OCI-LY7 (cell line): ENCODE data around the gene PTGER3. TPM values are rescaled to one million over a fixed set of nuclear protein-coding genes. Genes with fewer than 3 reads are reported as not detected.
"Not testable (repeated sequence)": the region's sequence is repeated elsewhere in the genome, so short reads cannot be mapped to it uniquely, and the experiment has no call there.

Experiments
- BruUV-seq: library from RNA; stranded (reverse); fragments of 400-500 nt; replicated peaks from 2 replicates; lab custom pipeline; 2021; lab: Mats Ljungman, UMichigan
- CTCF ChIA-PET: fragments of 300-600 bp; sonication (Branson Sonifier 250); formaldehyde crosslinking; loops from one replicate; lab custom pipeline; 2022; ENCODE audit warnings: antibody characterized with exemption; ENCODE audit not compliant: unreplicated experiment; lab: Charles Lee
- POLR2A ChIA-PET: fragments of 300-600 bp; sonication (Branson Sonifier 250); formaldehyde crosslinking; loops from one replicate; lab custom pipeline; 2022; ENCODE audit warnings: antibody characterized with exemption; lab: Charles Lee
- DNase-seq: peaks from one replicate; pipeline ENCODE4 v3.0.0-alpha.2; 2015; ENCODE audit warnings: low spot score
- H2AFZ ChIP-seq: fragments of 200-600 bp; sonication (generic), shearing (Covaris generic); 2 replicates; pipeline ENCODE4 v1.6.1; 2014; ENCODE audit warnings: mild to moderate bottlenecking, antibody characterized with exemption, low read length, moderate library complexity
- H3K27ac ChIP-seq: fragments of 200-600 bp; sonication (generic); 2 replicates; pipeline ENCODE4 v1.5.1; 2014; ENCODE audit warnings: mixed run types, low read depth, mild to moderate bottlenecking, moderate library complexity, low read length, inconsistent platforms; ENCODE audit not compliant: poor library complexity, severe bottlenecking
- H3K36me3 ChIP-seq: fragments of 200-600 bp; sonication (generic); 2 replicates; pipeline ENCODE4 v1.6.1; 2014; ENCODE audit warnings: mild to moderate bottlenecking, antibody characterized with exemption, low read length, moderate library complexity, mixed read lengths; ENCODE audit not compliant: insufficient read depth
- H3K4me1 ChIP-seq: fragments of 200-600 bp; sonication (generic); 2 replicates; pipeline ENCODE4 v1.5.1; 2014; ENCODE audit warnings: mild to moderate bottlenecking, low read length; ENCODE audit not compliant: insufficient read depth, poor library complexity, severe bottlenecking
- H3K4me2 ChIP-seq: fragments of 200-600 bp; sonication (generic); 2 replicates; pipeline ENCODE4 v1.6.1; 2014; ENCODE audit warnings: mild to moderate bottlenecking, low read length
- H3K4me3 ChIP-seq: fragments of 200-600 bp; sonication (generic); 2 replicates; pipeline ENCODE4 v1.5.1; 2014; ENCODE audit warnings: mild to moderate bottlenecking, low read depth, low read length; ENCODE audit not compliant: poor library complexity, severe bottlenecking
- H3K79me2 ChIP-seq: fragments of 200-600 bp; sonication (generic); 2 replicates; pipeline ENCODE4 v1.6.1; 2016; ENCODE audit warnings: low read depth, mild to moderate bottlenecking, low read length, moderate library complexity, mixed read lengths; ENCODE audit not compliant: insufficient read depth
- H3K9me2 ChIP-seq: fragments of 200-600 bp; sonication (generic); 2 replicates; pipeline ENCODE4 v1.6.1; 2016; ENCODE audit warnings: mild to moderate bottlenecking, low read length, mixed read lengths; ENCODE audit not compliant: insufficient read depth
- H3K9me3 ChIP-seq: fragments of 200-600 bp; sonication (generic); 2 replicates; pipeline ENCODE4 v1.6.1; 2014; ENCODE audit warnings: mild to moderate bottlenecking, mixed run types, low read length, mixed read lengths
- H4K20me1 ChIP-seq: fragments of 200-600 bp; sonication (generic); 2 replicates; pipeline ENCODE4 v1.6.1; 2014; ENCODE audit warnings: mild to moderate bottlenecking, antibody characterized with exemption, low read length, moderate library complexity, mixed read lengths; ENCODE audit not compliant: insufficient read depth
- CTCF ChIP-seq: fragments of 200-600 bp; sonication (generic); conservative IDR thresholded peaks from 2 replicates; pipeline ENCODE4 v1.5.1; 2014; ENCODE audit warnings: mild to moderate bottlenecking, antibody characterized with exemption, low read length, moderate library complexity, mixed read lengths
- EZH2phosphoT487 ChIP-seq: fragments of 200-600 bp; sonication (generic); IDR thresholded peaks from 2 replicates; pipeline ENCODE4 v1.6.1; 2018; ENCODE audit warnings: low read depth, borderline replicate concordance, mild to moderate bottlenecking, mixed run types, antibody characterized with exemption, low read length, moderate library complexity, mixed read lengths
- intact Hi-C: fragments of 100-400 bp; cut with micrococcal nuclease; formaldehyde crosslinking; loops from one replicate; pipeline ENCODE4 v1.10.0; 2022; ENCODE audit not compliant: unreplicated experiment
- total RNA-seq, 2 experiments: library from RNA; depleted of rRNA in 1 of 2; stranded (reverse); fragments of >200 nt in 1 of 2; shearing (Covaris generic) in 1 of 2; gene quantifications; 2 replicates each; pipeline ENCODE4 v1.2.3, GENCODE V29; 2014 to 2022

The PTGER3 gene
- total RNA-seq, 2 experiments from 2014 or later = 0.13 TPM; not detected in 1

- no TSS peak for BruUV-seq
- DNase-seq = no peak
- Histone ChIP-seq H3K4me2 (no peak overlapping the region), H2AFZ (no peak overlapping the region), H3K9me3 (no peaks in the 10 kb centered on the region), H3K4me1 (peaks cover 41% of the 10 kb centered on the region), H3K9me2 (no peaks in the 10 kb centered on the region), H3K27ac (no peak overlapping the region), H4K20me1 (no peaks in the 10 kb centered on the region), H3K4me3 (no peak overlapping the region), H3K79me2 (no peaks in the 10 kb centered on the region), H3K36me3 (no peaks in the 10 kb centered on the region)
- POLR2A ChIA-PET = interaction anchor here (1.5 to 3.9 kb wide), 3 partner anchors 10 to 13 kb away, joined by 3 to 30 read pairs (median 5); no protein-coding TSS in a partner anchor
- CTCF ChIA-PET = no interaction called here
- TF ChIP-seq CTCF = no peak
- no peak for TF ChIP-seq EZH2phosphoT487
- intact Hi-C loops = no loop called here
Observed at GRCh38 chr1:70990469-70991253, 57.0 kb downstream of the PTGER3 start.

- Histone ChIP-seq H3K4me3 (no peak overlapping the region), H2AFZ (no peak overlapping the region), H3K36me3 (no peaks in the 10 kb centered on the region), H3K27ac (no peak overlapping the region), H3K4me2 (no peak overlapping the region), H3K79me2 (no peaks in the 10 kb centered on the region), H3K4me1 (peaks cover 17% of the 10 kb centered on the region), H3K9me3 (no peaks in the 10 kb centered on the region), H3K9me2 (no peaks in the 10 kb centered on the region), H4K20me1 (no peaks in the 10 kb centered on the region)
- no peak for DNase-seq
- ChIA-PET CTCF (no interaction called here), POLR2A (interaction anchor here (0.6 kb wide), 2 partner anchors 231 to 291 kb away, joined by 3 to 4 read pairs; no protein-coding TSS in a partner anchor)
- intact Hi-C loops = no loop called here
- TF ChIP-seq CTCF (no peak), EZH2phosphoT487 (no peak)
- BruUV-seq = no TSS peak
Observed at GRCh38 chr1:70987497-70987896, 60.1 kb downstream of the PTGER3 start.

GRCh38 chr1:70985776-70986225, 61.8 kb downstream of the PTGER3 start:
- BruUV-seq, H2AFZ ChIP-seq, CTCF ChIA-PET, H4K20me1 ChIP-seq, H3K79me2 ChIP-seq, POLR2A ChIA-PET, H3K4me2 ChIP-seq, H3K27ac ChIP-seq, intact Hi-C loops, H3K36me3 ChIP-seq, DNase-seq, H3K9me3 ChIP-seq, H3K9me2 ChIP-seq, H3K4me3 ChIP-seq, H3K4me1 ChIP-seq: not testable (repeated sequence)

- BruUV-seq, H3K36me3 ChIP-seq, H3K4me2 ChIP-seq, H2AFZ ChIP-seq, H3K4me3 ChIP-seq, H3K27ac ChIP-seq, H3K4me1 ChIP-seq, POLR2A ChIA-PET, DNase-seq, H3K9me3 ChIP-seq, H3K9me2 ChIP-seq, H3K79me2 ChIP-seq, intact Hi-C loops, CTCF ChIA-PET, H4K20me1 ChIP-seq: not testable (repeated sequence)
Observed at GRCh38 chr1:70985278-70985677, 62.3 kb downstream of the PTGER3 start.
